GM21526 (cell line): Measurements from ENCODE around the gene HIF1A.
"Not testable (repeated sequence)": the region's sequence is repeated elsewhere in the genome, so short reads cannot be mapped to it uniquely, and the experiment has no call there.

ENCODE experiments used
- ATAC-seq: cut with Tn5 transposase; IDR thresholded peaks from one replicate; pipeline ENCODE4 v1.9.1; 2021; ENCODE audit warnings: moderate library complexity; ENCODE audit not compliant: unreplicated experiment, low FRiP score

The HIF1A gene

GRCh38 chr14:61744238-61744637 is 48.9 kb downstream of the HIF1A start:
- ATAC-seq: no peak

GRCh38 chr14:61746346-61746745 is 51.0 kb downstream of the HIF1A start:
- not testable (repeated sequence) for ATAC-seq

GRCh38 chr14:61746881-61747280 is 51.6 kb downstream of the HIF1A start:
- no peak for ATAC-seq

- ATAC-seq: no peak
These were observed 52.0 kb downstream of the HIF1A start for GRCh38 chr14:61747342-61747741.

- ATAC-seq: no peak
These were observed 54.0 kb downstream of the HIF1A start for GRCh38 chr14:61749264-61749663.

GRCh38 chr14:61749867-61750266 is 54.6 kb downstream of the HIF1A start:
- ATAC-seq: no peak

- peak; percentile 86 for ATAC-seq
These were observed 55.6 kb downstream of the HIF1A start for GRCh38 chr14:61750708-61751474.

- ATAC-seq: no peak
These were observed 56.2 kb downstream of the HIF1A start for GRCh38 chr14:61751475-61751989.

- no peak for ATAC-seq
These were observed 57.3 kb downstream of the HIF1A start for GRCh38 chr14:61752626-61753025.

- ATAC-seq: no peak
These were observed 58.3 kb downstream of the HIF1A start for GRCh38 chr14:61753631-61754030.

GRCh38 chr14:61754627-61755381 is 59.5 kb downstream of the HIF1A start:
- ATAC-seq: no peak

GRCh38 chr14:61755382-61755742 is 60.0 kb downstream of the HIF1A start:
- not testable (repeated sequence) for ATAC-seq

- ATAC-seq: no peak
These were observed 60.8 kb downstream of the HIF1A start for GRCh38 chr14:61756135-61756534.

- ATAC-seq: no peak
These were observed 64.6 kb downstream of the HIF1A start for GRCh38 chr14:61759878-61760277.

GRCh38 chr14:61761557-61761956 is 66.2 kb downstream of the HIF1A start:
- no peak for ATAC-seq

GRCh38 chr14:61761959-61762786 is 66.9 kb downstream of the HIF1A start, which contains the start of gene SNAPC1:
TSS of gene SNAPC1 (plus strand) at chr14:61762420. CDS start at chr14:61762461, 41 bp downstream.
- peak; percentile 99 for ATAC-seq

- no peak for ATAC-seq
These were observed 69.2 kb downstream of the HIF1A start for GRCh38 chr14:61764342-61765122.

GRCh38 chr14:61765225-61765943 is 70.1 kb downstream of the HIF1A start:
- ATAC-seq: no peak

- no peak for ATAC-seq
These were observed 70.8 kb downstream of the HIF1A start for GRCh38 chr14:61766151-61766550.
